Testis (tissue), 3 donors: Measurements from ENCODE around the gene ATP13A2. TPM values are rescaled to one million over a fixed set of nuclear protein-coding genes. Genes with fewer than 3 reads are reported as not detected.

Experiments
- DNase-seq: peaks from one replicate; pipeline ENCODE4 v3.0.0-alpha.2; 2019
- H3K27ac ChIP-seq, 2 donors: fragments of 200-600 bp; sonication (generic); one replicate each; pipeline ENCODE4 v1.5.1; 2019
- H3K27me3 ChIP-seq: fragments of 200-600 bp; sonication (generic); one replicate; pipeline ENCODE4 v1.5.1; 2019
- H3K36me3 ChIP-seq: fragments of 200-600 bp; sonication (generic); one replicate; pipeline ENCODE4 v1.5.1; 2017; ENCODE audit warnings: low read depth; ENCODE audit errors: missing control alignments
- H3K4me1 ChIP-seq: fragments of 200-600 bp; sonication (generic); one replicate; pipeline ENCODE4 v1.5.1; 2019
- H3K4me3 ChIP-seq, 2 donors: fragments of 200-600 bp; sonication (generic); one replicate each; pipeline ENCODE4 v1.5.1; 2017 to 2019
- H3K9me3 ChIP-seq: fragments of 200-600 bp; sonication (generic); one replicate; pipeline ENCODE4 v1.5.1; 2017
- POLR2A ChIP-seq: fragments of 450-650 bp; IDR thresholded peaks from one replicate; pipeline ENCODE4 v1.6.1; 2017; ENCODE audit warnings: antibody characterized with exemption, mild to moderate bottlenecking, moderate library complexity
- WGBS, 2 donors: methylation state at CpG; one replicate each; pipeline ENCODE4 v1.1.5; 2018; 5-methylcytosine and 5-hydroxymethylcytosine counted together
- intact Hi-C: fragments of 100-400 bp; cut with DNase I; formaldehyde crosslinking; loops from one replicate; pipeline ENCODE4 v1.15.1; 2023; ENCODE audit warnings: low total_unique reads
- polyA plus RNA-seq: library from polyadenylated mRNA; stranded (reverse); fragments of 350-450 nt; fragmentation: Illumina TruSeq; extraction: RNeasy Lipid Tissue Mini Kit (QIAGEN cat#74804); gene quantifications from one replicate; pipeline ENCODE4 v1.2.3, GENCODE V29; 2014; ENCODE audit warnings: low read depth, low replicate concordance; ENCODE audit not compliant: insufficient read depth
- total RNA-seq, 2 donors: library from RNA; depleted of rRNA; stranded (reverse); fragments of >200 nt; gene quantifications; one replicate each; pipeline ENCODE4 v1.2.3, GENCODE V29; 2016
- TF ChIP-seq, protein P1 (sequence below), 3 experiments: fragments of 450-650 bp in 2 of 3; fragments of 200-600 bp in 1 of 3; sonication (generic) in 1 of 3; IDR thresholded peaks; one replicate each; pipeline ENCODE4 v1.5.1; 2016 to 2019; ENCODE audit warnings: antibody characterized with exemption in 3 of 3, mild to moderate bottlenecking in 2 of 3, moderate library complexity in 1 of 3

ATP13A2 gene
- total and polyA plus RNA-seq, 3 donors from 2014 or later: 36.9 to 45.6 (median 42.4) TPM

DNA sequence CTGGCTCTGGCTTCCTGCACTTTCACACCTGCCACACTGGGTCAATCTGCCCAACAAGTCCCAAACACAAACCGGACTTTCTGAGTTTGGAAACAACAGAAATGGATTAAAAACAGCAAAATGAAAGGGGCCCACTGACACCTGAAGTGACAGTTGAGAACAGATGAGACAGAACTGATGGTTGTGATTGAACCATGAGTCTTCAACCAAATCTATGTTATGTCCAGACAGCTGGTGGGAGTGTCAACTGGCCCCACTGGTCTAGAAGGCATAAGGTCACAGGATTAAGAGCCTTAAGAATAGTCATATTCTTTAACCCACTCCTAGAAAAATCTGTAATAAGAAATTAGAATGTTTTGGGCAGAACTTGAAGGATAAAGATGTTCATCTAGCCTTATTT, 13.0 kb upstream of the ATP13A2 start:
- 83 to 92% methylated on average over 1 of the region's 1 CpG for WGBS, 2 donors
- no peak for TF ChIP-seq POLR2A
- TF ChIP-seq, protein P1, sequence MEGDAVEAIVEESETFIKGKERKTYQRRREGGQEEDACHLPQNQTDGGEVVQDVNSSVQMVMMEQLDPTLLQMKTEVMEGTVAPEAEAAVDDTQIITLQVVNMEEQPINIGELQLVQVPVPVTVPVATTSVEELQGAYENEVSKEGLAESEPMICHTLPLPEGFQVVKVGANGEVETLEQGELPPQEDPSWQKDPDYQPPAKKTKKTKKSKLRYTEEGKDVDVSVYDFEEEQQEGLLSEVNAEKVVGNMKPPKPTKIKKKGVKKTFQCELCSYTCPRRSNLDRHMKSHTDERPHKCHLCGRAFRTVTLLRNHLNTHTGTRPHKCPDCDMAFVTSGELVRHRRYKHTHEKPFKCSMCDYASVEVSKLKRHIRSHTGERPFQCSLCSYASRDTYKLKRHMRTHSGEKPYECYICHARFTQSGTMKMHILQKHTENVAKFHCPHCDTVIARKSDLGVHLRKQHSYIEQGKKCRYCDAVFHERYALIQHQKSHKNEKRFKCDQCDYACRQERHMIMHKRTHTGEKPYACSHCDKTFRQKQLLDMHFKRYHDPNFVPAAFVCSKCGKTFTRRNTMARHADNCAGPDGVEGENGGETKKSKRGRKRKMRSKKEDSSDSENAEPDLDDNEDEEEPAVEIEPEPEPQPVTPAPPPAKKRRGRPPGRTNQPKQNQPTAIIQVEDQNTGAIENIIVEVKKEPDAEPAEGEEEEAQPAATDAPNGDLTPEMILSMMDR (IDR thresholded peaks at IDR 0.05): no peak

DNA sequence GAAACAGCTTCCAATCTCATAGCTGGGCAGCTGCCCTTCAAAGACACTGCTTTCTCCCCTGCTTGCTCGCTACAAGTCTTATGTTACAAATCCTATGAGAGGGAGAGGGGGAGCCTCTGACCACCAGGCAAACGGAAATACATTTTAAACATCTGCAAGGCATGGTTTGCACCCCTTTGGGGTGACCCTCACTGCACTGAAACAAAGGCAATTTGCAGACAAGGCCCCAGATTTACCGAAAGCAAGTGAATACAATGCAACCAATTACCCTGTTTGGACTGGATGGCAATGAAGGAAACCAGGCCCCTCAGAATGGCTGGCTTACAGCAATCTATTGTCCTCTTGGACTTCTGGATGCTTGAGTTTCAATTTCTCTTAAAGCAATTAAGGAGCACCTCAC, 11.8 kb upstream of the ATP13A2 start:
- no peak overlapping the region for H3K4me3 ChIP-seq
- DNase-seq: no peak
- H3K27me3 ChIP-seq: no peaks in the 10 kb centered on the region
- no peak overlapping the region for H3K27ac ChIP-seq
- no peaks in the 10 kb centered on the region for H3K4me1 ChIP-seq
- intact Hi-C loops: loop anchor here (10.0 kb wide), 1 partner anchor 69 kb away; no protein-coding TSS in a partner anchor
- TF ChIP-seq POLR2A: no peak
- TF ChIP-seq, protein P1 (IDR thresholded peaks at IDR 0.05): no peak
- 72% methylated on average over 3 of the region's 3 CpGs for WGBS, 2 donors
- no peaks in the 10 kb centered on the region for H3K36me3 ChIP-seq
- H3K9me3 ChIP-seq: no peaks in the 10 kb centered on the region

More for the DNA sequence above, 13.0 kb upstream of the ATP13A2 start:
- no peaks in the 10 kb centered on the region for H3K4me1 ChIP-seq
- no peak for DNase-seq
- no peaks in the 10 kb centered on the region for H3K27me3 ChIP-seq
- no peaks in the 10 kb centered on the region for H3K9me3 ChIP-seq
- H3K36me3 ChIP-seq: no peaks in the 10 kb centered on the region
- H3K27ac ChIP-seq: no peak overlapping the region
- H3K4me3 ChIP-seq: no peak overlapping the region
- intact Hi-C loops: loop anchor here (10.0 kb wide), 1 partner anchor 70 kb away; no protein-coding TSS in a partner anchor

DNA sequence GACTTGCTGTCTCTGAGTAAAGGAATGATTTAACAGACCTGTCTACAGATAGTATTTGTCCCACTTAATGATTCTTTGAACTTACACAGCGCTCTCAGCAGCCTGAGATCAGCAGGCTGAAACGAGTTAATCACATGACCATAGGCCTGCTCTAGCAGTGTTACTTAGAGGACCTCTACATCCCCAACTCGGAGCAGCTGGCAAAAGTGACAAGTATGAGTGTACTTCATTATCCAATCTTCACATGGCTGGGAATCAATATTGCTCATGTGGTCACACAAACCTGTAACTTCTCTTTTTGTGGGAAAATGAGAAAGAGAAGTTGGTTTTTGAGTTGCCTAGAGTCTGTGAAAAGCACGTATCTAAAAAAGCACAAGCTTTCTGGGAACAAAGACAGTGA, 11.4 kb upstream of the ATP13A2 start:
- 60 to 75% methylated on average over 4 of the region's 4 CpGs for WGBS, 2 donors
- TF ChIP-seq POLR2A: no peak
- TF ChIP-seq, protein P1 (IDR thresholded peaks at IDR 0.05): no peak
- Histone ChIP-seq H3K9me3 (no peaks in the 10 kb centered on the region), H3K4me1 (no peaks in the 10 kb centered on the region), H3K27me3 (no peaks in the 10 kb centered on the region), H3K27ac (no peak overlapping the region), H3K36me3 (no peaks in the 10 kb centered on the region), H3K4me3 (no peak overlapping the region)
- no peak for DNase-seq
- intact Hi-C loops: loop anchor here (10.0 kb wide), 1 partner anchor 68 kb away; no protein-coding TSS in a partner anchor

DNA sequence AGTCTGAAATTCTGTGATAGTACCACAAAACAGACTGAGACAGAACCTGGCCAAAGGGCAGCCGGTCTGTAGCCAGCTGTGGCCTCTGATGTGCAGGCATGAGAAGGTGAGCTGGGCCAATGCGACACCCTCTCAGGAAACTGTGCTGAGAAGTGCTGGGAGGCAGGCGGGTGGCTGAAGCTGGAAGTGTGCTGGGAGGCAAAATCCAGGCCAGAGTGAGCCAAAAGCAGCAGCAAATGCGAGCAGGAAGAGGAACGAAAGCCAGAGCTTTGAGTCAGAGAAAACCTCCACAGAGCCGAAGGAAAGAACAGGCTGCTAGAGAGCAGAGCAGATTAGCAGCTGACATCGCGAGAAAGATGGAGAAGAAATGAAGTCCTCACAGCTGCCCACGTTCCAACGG, 10.2 kb upstream of the ATP13A2 start:
- Histone ChIP-seq H3K4me3 (no peak overlapping the region), H3K9me3 (no peaks in the 10 kb centered on the region), H3K36me3 (no peaks in the 10 kb centered on the region), H3K27me3 (no peaks in the 10 kb centered on the region), H3K27ac (no peak overlapping the region), H3K4me1 (no peaks in the 10 kb centered on the region)
- intact Hi-C loops: loop anchor here (10.0 kb wide), 1 partner anchor 67 kb away; no protein-coding TSS in a partner anchor
- TF ChIP-seq, protein P1 (IDR thresholded peaks at IDR 0.05): no peak
- no peak for TF ChIP-seq POLR2A
- no peak for DNase-seq
- 86 to 88% methylated on average over 10 of the region's 10 CpGs for WGBS, 2 donors

DNA sequence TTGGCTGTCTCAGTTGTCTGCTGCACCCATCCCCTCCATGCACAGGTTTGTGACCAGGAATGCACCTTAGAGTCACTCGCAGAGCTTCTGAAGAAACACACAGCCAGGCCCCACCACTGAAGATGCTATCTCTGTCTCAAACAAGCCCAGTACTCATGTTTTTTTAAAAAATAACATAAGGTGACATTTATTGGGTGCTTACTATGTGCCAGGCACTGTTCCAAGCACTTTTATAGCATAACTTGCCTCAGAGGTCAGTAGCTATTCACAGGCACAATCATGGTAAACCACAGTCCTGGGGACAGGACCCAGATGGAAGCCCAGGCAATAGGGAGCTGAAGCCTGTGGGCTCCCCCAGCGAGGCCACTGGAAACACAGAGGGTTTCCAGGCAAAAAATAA, 8.8 kb upstream of the ATP13A2 start:
- intact Hi-C loops: loop anchor here (10.0 kb wide), 1 partner anchor 66 kb away; no protein-coding TSS in a partner anchor
- no peaks in the 10 kb centered on the region for H3K9me3 ChIP-seq
- H3K4me3 ChIP-seq: no peak overlapping the region
- no peaks in the 10 kb centered on the region for H3K27me3 ChIP-seq
- H3K36me3 ChIP-seq: no peaks in the 10 kb centered on the region
- no peak for DNase-seq
- WGBS, 2 donors: 96 to 100% methylated on average over 2 of the region's 2 CpGs
- H3K27ac ChIP-seq: no peak overlapping the region
- no peaks in the 10 kb centered on the region for H3K4me1 ChIP-seq
- TF ChIP-seq POLR2A: no peak
- TF ChIP-seq, protein P1 (IDR thresholded peaks at IDR 0.05): no peak
